Activated naive CD4-positive, alpha-beta T cell treated with anti-CD3 and anti-CD28 coated beads for 36 hours (primary cell): ENCODE data around the gene LRP5. TPM values are rescaled to one million over a fixed set of nuclear protein-coding genes. Genes with fewer than 3 reads are reported as not detected.
A peak's percentile ranks its signal among the peaks of the same experiment; 100 is the strongest.

ENCODE experiments used
- CTCF ChIA-PET: fragments of 350-600 bp; sonication (Branson Sonifier 250); formaldehyde crosslinking; loops from one replicate; lab custom pipeline; 2021; ENCODE audit warnings: antibody characterized with exemption; lab: Charles Lee
- DNase-seq: peaks from one replicate; pipeline ENCODE4 v3.0.0-alpha.2; 2020
- H3K27ac Mint-ChIP-seq: one replicate; pipeline ENCODE4 v1.8.0; 2021; ENCODE audit warnings: mild to moderate bottlenecking, mixed read lengths
- H3K27me3 Mint-ChIP-seq: one replicate; pipeline ENCODE4 v1.8.0; 2021; ENCODE audit warnings: low read depth, mixed read lengths
- H3K36me3 Mint-ChIP-seq: one replicate; pipeline ENCODE4 v1.8.0; 2021; ENCODE audit warnings: low read depth, mixed read lengths
- H3K4me1 Mint-ChIP-seq: one replicate; pipeline ENCODE4 v1.8.0; 2021; ENCODE audit warnings: low read depth, mixed read lengths
- H3K4me3 Mint-ChIP-seq: one replicate; pipeline ENCODE4 v1.8.0; 2021; ENCODE audit warnings: mild to moderate bottlenecking, moderate library complexity, mixed read lengths
- H3K9me3 Mint-ChIP-seq: one replicate; pipeline ENCODE4 v1.8.0; 2021; ENCODE audit warnings: mixed read lengths
- intact Hi-C: fragments of 100-400 bp; cut with micrococcal nuclease; formaldehyde crosslinking; loops from one replicate; pipeline ENCODE4 v1.15.1; 2023
- total RNA-seq, 2 experiments: library from RNA; stranded (reverse); gene quantifications; one replicate each; pipeline ENCODE4 v1.2.3, GENCODE V29; 2021

LRP5 gene
- total RNA-seq, 2 experiments from 2014 or later, result 14.3 to 17.1 TPM

DNA sequence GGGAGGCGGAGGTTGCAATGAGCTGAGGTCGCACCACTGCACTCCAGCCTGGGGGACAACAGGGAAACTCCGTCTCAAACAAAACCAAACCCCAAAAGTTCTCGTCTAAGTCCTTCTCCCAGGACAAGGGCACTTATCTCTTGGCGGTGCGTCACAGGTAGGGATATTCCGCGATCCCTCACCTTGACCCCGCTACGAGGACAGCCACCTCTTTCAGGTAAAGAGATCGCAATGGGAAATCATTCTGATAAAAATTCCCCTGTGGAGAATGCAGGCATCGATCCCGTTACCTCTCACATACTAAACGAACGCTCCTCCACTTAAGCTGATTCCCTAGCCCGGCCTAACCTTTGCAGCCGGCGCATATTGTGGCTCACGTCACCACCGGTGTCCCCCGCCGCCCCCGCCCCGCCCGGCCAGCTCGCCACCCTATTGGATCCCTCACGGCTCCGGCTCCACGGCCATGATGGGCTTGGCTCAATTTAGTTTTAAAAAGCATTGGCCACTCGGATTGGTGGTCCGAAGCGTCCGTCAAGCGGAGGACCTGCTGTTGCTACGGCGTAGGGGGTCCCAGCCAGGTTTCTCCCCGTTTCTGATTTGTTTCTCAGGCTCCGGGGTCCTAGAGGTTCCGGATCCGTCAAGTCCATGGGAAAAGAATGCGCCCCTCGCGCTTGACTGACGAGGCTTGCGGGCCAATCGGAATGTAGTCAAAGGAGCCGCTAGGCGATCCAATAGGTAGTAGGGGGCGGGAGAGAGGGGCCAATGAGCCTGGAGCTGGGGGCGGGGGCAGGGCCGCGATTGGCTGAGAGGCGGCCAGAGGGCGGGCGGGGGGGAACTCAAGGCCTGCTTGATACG, 147.7 kb downstream of the LRP5 start:
- intact Hi-C loops, result loop anchor here (1.0 to 5.0 kb wide), 10 partner anchors 12 to 587 kb away; partner anchors contain the start of genes KMT5B, NDUFS8, TESMIN and TPCN2
- CTCF ChIA-PET, result interaction anchor here (0.5 kb wide), 1 partner anchor 13 kb away, joined by 3 read pairs; no protein-coding TSS in a partner anchor
- peak overlapping the region; percentile 91 for H3K4me3 Mint-ChIP-seq
- H3K27ac Mint-ChIP-seq, result peak overlapping the region; percentile 89
- no peaks in the 10 kb centered on the region for H3K27me3 Mint-ChIP-seq
- peaks cover 30% of the 10 kb centered on the region for H3K4me1 Mint-ChIP-seq
- H3K9me3 Mint-ChIP-seq, result no peaks in the 10 kb centered on the region
- peaks cover 9% of the 10 kb centered on the region for H3K36me3 Mint-ChIP-seq
- peak; percentile 98 for DNase-seq

DNA sequence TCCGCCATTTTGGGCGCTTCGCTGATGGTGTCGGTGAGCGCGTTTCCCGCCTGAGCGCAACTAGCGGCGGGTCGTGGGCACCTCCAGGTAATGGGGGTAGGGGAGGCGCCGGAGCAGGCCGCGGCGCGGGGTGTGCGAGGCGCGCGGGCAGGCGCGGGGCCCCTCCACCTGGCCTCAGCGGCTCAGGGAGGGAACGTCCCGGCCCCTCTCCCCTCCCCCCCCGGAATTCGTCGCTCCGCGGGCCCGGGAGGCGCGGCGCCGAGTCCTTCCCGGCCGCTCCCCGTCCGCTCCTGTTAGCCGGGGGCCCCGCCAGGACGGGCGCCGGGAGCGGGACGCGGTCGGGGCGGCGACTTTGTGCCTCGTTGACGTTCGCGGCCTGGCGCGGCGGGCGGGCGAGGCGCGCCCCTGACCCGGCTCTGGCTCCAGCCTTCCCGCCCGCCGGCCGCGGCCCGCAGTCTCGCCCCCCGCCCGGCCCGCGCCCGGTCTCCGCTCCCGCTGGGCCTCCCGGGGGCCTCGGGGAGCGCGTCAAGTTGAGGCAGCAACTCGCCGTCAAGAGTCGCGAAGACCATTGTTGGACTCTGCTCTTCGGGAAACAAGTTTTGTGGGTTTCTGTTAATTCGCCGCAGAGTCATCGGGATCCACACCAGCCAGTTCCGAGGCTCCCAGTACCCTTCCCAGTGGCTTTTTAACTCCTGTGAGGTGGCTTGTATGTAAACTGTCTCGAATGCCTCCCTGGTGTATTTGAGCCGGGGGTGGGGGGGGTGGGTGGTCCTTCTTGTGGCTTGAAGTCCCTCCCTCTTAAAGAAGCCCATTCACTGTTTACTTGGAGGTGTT, 148.6 kb downstream of the LRP5 start, which contains the start of gene PPP6R3:
TSS of gene PPP6R3 (plus strand) at position 12 of the 834 bp plus-strand sequence. CDS start 76,913 bp downstream, outside the sequence.
- DNase-seq, result no peak
- CTCF ChIA-PET, result interaction anchor here (0.5 to 0.8 kb wide), 2 partner anchors 14 to 27 kb away, joined by 3 to 4 read pairs; no protein-coding TSS in a partner anchor
- Mint-ChIP-seq H3K27ac (peak within 1 kb of the TSS; percentile 89), H3K4me3 (peak within 1 kb of the TSS; percentile 91), H3K4me1 (peaks cover 38% of the 10 kb centered on the region), H3K27me3 (no peaks in the 10 kb centered on the region), H3K36me3 (peaks cover 13% of the 10 kb centered on the region), H3K9me3 (no peaks in the 10 kb centered on the region)
- intact Hi-C loops, result loop anchor here (1.0 to 5.0 kb wide), 10 partner anchors 11 to 586 kb away; partner anchors contain the start of genes KMT5B, NDUFS8, TESMIN and TPCN2

DNA sequence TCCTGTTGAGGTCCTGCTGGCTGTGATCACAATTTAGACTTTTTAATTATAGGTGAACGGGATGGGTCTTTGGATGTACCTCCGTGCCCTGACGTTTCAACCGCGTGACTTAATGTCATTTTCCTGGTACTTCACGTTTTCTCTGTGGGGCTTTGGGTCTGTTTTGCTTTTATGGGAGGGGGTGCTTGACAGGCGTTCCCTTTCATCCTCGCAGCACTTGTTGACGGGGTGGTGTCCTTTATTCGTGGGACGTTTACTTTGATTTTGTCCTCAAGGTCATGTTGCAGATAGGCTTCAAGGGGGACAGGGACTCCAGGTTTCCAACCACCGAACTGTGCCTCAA, 149.2 kb downstream of the LRP5 start:
- peak overlapping the region; percentile 81 for H3K27ac Mint-ChIP-seq
- no peaks in the 10 kb centered on the region for H3K27me3 Mint-ChIP-seq

DNA sequence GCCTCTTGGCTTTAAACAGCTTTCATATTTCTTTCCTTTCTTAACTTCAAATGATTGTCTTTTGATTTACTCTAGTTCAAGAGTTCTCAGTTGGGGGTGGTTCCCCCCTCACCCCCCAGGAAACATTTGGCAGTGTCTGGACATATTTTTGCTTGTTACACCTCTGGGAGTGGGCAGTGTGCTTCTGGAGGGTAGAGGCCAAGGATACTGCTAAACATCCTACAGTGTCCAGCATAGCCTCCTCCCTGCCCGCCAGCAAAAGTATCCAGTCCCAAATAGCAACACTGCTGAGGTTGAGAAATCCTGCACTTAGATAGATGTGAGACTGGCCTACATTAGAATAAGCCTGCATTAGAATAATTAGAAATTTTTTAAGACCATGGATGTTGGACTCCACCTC, 151.3 kb downstream of the LRP5 start:
- CTCF ChIA-PET, result interaction anchor here (1.0 kb wide), 1 partner anchor 37 kb away, joined by 3 read pairs; no protein-coding TSS in a partner anchor
- no peak for DNase-seq
- Mint-ChIP-seq H3K4me1 (peaks cover 57% of the 10 kb centered on the region), H3K27ac (peak overlapping the region; percentile 56), H3K27me3 (no peaks in the 10 kb centered on the region), H3K4me3 (peak overlapping the region; percentile 50), H3K9me3 (no peaks in the 10 kb centered on the region), H3K36me3 (peaks cover 15% of the 10 kb centered on the region)
- intact Hi-C loops, result loop anchor here (5.0 kb wide), 6 partner anchors 39 to 584 kb away; partner anchors contain the start of genes KMT5B, NDUFS8 and TPCN2

More for the DNA sequence above, 149.2 kb downstream of the LRP5 start:
- Mint-ChIP-seq H3K9me3 (no peaks in the 10 kb centered on the region), H3K4me3 (peak overlapping the region; percentile 69), H3K4me1 (peaks cover 41% of the 10 kb centered on the region), H3K36me3 (peaks cover 15% of the 10 kb centered on the region)
- intact Hi-C loops, result loop anchor here (2.0 to 5.0 kb wide), 8 partner anchors 41 to 586 kb away; partner anchors contain the start of genes KMT5B, NDUFS8 and TPCN2
- CTCF ChIA-PET, result interaction anchor here (0.8 to 1.4 kb wide), 2 partner anchors 27 to 122 kb away, joined by 3 to 4 read pairs; no protein-coding TSS in a partner anchor
- DNase-seq, result no peak

DNA sequence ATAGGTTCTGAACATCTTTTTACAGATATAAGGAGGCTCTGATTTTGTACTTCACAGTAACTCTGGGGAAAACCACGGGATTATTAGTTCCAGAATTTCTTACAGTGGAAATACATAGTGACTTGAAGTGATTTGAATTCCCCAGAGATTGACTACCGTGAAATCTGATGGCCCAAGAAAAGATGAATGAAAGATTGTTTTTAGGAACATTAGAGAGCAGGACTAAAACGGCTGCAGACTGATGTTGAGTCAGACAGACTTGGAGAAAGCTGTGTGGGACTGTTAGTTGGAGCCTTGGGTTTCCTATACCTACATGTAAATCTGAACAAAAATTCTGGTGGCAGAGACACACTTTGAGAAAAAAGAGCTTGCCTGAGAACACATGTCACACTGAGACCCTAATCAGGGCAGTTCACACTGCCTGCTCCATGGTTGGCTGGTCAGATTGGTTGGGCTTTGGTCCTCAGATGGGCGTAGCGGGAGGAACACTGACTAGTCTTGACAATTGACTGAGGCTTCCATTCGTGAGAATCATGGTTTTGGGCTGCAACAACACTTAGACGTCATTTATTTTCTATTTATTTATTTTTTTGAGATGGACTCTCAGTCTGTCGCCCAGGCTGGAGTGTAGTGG, 154.9 kb downstream of the LRP5 start:
- H3K4me1 Mint-ChIP-seq, result peaks cover 89% of the 10 kb centered on the region
- peak overlapping the region; percentile 70 for H3K27ac Mint-ChIP-seq
- H3K27me3 Mint-ChIP-seq, result no peaks in the 10 kb centered on the region
- no peak overlapping the region for H3K4me3 Mint-ChIP-seq
- H3K36me3 Mint-ChIP-seq, result peaks cover 27% of the 10 kb centered on the region
- DNase-seq, result no peak
- H3K9me3 Mint-ChIP-seq, result no peaks in the 10 kb centered on the region
- intact Hi-C loops, result no loop called here
- CTCF ChIA-PET, result no interaction called here

DNA sequence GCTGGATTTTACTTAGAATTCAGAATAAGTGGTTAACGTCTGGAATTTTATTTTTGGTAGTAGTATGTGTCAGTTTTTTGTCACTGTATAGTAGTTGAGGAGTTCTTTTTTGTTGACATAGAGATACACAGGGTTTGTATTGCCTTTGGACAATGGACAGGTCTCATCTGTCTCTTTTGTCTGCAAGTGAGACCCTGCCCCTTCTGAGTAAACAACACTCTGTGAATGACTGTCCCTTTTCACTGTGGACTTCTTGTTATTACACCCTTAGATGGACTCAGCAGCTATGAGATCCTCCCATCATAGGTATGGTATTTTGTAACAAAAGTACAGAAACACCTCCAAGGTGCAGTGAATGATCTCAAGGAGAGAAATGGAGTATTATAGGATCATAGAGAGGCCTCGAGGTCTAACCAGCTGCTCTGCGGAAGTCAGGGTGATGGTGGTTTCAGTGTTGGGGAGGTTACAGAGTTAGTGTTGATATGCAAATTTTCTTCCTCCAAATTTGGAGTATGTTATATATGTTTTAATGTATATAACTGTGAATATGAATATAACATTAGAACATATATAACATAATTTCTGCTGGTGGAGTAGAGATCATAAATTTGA, 155.9 kb downstream of the LRP5 start:
- H3K27me3 Mint-ChIP-seq, result no peaks in the 10 kb centered on the region
- peak overlapping the region; percentile 72 for H3K27ac Mint-ChIP-seq
- H3K36me3 Mint-ChIP-seq, result peaks cover 28% of the 10 kb centered on the region
- DNase-seq, result peak; percentile 51
- intact Hi-C loops, result no loop called here
- peak overlapping the region; percentile 38 for H3K4me3 Mint-ChIP-seq
- no peaks in the 10 kb centered on the region for H3K9me3 Mint-ChIP-seq
- H3K4me1 Mint-ChIP-seq, result peaks cover 90% of the 10 kb centered on the region
- CTCF ChIA-PET, result no interaction called here

DNA sequence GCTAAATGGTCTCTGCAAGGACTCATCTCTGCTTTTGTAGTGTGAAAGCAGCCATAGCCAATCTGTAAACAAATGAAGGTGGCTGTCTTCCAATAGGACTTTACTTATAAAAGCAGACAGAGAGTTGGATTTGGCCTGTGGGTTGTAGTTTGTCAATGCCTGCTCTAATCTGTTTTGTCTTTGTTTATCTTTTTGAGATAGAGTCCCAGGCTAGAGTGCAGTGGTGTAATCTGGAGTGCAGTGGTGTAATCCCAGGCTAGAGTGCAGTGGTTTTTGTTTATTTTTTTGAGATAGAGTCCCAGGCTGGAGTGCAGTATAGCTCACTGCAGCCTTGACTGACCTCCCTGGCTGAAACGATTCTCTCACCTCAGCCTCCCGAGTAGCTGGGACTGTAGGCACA, 156.7 kb downstream of the LRP5 start:
- Mint-ChIP-seq H3K4me1 (peaks cover 89% of the 10 kb centered on the region), H3K27ac (peak overlapping the region; percentile 90), H3K9me3 (no peaks in the 10 kb centered on the region), H3K4me3 (no peak overlapping the region), H3K27me3 (no peaks in the 10 kb centered on the region), H3K36me3 (peaks cover 30% of the 10 kb centered on the region)
- DNase-seq, result no peak
- CTCF ChIA-PET, result interaction anchor here (0.7 kb wide), 1 partner anchor 25 kb away, joined by 5 read pairs; no protein-coding TSS in a partner anchor
- intact Hi-C loops, result no loop called here

DNA sequence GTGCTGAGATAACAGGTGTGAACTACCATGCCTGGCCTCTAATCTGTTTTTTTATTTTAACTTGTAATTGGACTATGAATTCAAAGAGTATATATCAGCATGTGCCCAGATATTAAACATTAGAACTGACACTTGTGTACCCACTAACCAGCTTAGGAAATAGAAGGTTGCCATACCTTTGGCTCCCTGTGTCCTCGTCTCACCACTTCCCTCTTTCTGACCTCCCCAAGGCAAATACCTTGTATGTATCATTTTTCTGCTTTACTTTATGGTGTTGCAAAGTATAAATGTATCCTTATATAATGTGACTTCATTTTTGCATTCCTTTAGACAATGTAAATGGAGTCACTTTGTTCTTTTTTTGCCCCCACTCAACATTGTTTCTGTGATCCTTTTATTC, 157.3 kb downstream of the LRP5 start:
- H3K36me3 Mint-ChIP-seq, result peaks cover 32% of the 10 kb centered on the region
- CTCF ChIA-PET, result interaction anchor here (0.7 kb wide), 1 partner anchor 25 kb away, joined by 5 read pairs; no protein-coding TSS in a partner anchor
- H3K4me1 Mint-ChIP-seq, result peaks cover 87% of the 10 kb centered on the region
- no peak overlapping the region for H3K4me3 Mint-ChIP-seq
- intact Hi-C loops, result no loop called here
- no peaks in the 10 kb centered on the region for H3K9me3 Mint-ChIP-seq
- peak overlapping the region; percentile 90 for H3K27ac Mint-ChIP-seq
- no peaks in the 10 kb centered on the region for H3K27me3 Mint-ChIP-seq
- no peak for DNase-seq

DNA sequence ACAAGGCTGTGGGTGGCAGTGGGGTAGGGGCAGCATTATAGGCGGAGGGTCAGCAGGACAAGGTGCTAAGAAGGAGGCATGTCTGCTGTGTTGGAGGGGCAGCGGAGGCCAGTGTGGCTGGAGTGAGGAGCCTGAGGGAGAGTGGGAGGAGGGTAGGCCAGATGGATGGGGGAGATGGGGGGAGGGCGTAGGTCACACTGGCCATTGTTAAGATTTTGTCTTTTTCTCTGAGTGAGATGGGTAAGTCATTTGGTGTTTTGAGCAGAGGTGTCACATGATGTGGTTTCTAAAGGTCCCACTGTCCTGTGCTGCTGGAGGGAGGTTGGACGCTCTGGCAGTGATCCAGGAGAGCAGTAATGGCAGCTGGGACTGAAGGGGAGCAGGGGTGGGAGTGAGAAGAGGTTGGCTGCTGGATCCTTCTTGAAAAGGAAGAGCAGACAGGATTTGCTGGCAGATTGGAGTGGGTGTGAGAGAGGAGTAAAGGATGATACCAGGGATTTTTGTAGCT, 158.0 kb downstream of the LRP5 start:
- peaks cover 36% of the 10 kb centered on the region for H3K36me3 Mint-ChIP-seq
- H3K27ac Mint-ChIP-seq, result peak overlapping the region; percentile 90
- intact Hi-C loops, result no loop called here
- H3K9me3 Mint-ChIP-seq, result peaks cover 1% of the 10 kb centered on the region
- no peak for DNase-seq
- no peaks in the 10 kb centered on the region for H3K27me3 Mint-ChIP-seq
- CTCF ChIA-PET, result no interaction called here
- no peak overlapping the region for H3K4me3 Mint-ChIP-seq
- peaks cover 81% of the 10 kb centered on the region for H3K4me1 Mint-ChIP-seq

DNA sequence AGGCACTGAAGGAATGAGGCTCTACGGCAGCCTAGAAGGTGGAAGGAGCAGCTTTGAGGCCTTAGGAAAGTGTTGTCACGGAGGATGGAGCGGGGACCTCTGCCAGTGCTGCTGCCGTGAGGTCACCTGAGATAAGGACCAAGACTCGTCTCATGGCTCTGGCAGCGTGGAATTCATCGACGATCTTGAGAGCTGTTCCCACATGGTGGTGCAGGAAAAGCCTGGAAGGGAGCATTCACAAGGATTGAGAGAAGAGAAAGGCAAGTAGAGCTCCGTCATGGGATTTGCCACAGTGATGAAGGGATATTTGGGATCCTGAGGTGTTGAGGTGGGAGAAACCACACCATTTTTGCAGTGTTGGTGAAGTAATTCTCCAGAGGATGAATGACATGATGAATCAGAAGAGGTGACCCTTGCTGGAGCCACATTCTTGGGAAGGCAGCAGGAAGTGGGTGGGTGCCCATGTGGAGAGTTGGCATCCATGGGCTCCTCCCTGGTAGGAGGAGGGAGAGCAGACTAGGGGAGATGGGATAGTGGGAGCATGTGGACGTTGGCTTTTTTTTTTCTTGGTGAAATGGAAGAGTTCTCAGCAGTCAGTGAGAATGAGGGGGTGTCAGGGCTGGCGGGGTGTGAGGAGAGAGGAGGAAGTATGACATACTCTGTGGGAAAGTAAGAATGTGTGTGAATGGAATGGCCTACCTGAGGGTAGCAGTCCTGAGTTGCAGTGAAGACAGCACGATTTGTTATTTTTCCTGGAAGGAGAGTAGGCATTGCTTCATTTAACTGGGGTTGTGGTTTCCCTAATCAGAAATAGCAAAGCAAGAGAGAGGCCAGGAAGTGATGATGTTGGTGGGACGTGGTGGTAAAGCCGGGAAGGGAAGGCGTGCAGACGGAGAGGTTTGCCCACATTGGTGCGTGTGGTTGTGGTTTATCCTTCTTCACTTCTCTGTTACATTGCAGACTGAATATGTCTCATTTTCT, 159.3 kb downstream of the LRP5 start:
- DNase-seq, result peak; percentile 85
- CTCF ChIA-PET, result interaction anchor here (0.6 kb wide), 1 partner anchor 49 kb away, joined by 3 read pairs; no protein-coding TSS in a partner anchor
- Mint-ChIP-seq H3K27me3 (no peaks in the 10 kb centered on the region), H3K4me3 (peak overlapping the region; percentile 57), H3K27ac (peak overlapping the region; percentile 90), H3K9me3 (peaks cover 1% of the 10 kb centered on the region), H3K4me1 (peaks cover 73% of the 10 kb centered on the region), H3K36me3 (peaks cover 34% of the 10 kb centered on the region)
- intact Hi-C loops, result loop anchor here (1.0 kb wide), 1 partner anchor 11 kb away; the partner anchor contains the start of gene PPP6R3
